ENCODE measurements around the gene MARK3.

DNA sequence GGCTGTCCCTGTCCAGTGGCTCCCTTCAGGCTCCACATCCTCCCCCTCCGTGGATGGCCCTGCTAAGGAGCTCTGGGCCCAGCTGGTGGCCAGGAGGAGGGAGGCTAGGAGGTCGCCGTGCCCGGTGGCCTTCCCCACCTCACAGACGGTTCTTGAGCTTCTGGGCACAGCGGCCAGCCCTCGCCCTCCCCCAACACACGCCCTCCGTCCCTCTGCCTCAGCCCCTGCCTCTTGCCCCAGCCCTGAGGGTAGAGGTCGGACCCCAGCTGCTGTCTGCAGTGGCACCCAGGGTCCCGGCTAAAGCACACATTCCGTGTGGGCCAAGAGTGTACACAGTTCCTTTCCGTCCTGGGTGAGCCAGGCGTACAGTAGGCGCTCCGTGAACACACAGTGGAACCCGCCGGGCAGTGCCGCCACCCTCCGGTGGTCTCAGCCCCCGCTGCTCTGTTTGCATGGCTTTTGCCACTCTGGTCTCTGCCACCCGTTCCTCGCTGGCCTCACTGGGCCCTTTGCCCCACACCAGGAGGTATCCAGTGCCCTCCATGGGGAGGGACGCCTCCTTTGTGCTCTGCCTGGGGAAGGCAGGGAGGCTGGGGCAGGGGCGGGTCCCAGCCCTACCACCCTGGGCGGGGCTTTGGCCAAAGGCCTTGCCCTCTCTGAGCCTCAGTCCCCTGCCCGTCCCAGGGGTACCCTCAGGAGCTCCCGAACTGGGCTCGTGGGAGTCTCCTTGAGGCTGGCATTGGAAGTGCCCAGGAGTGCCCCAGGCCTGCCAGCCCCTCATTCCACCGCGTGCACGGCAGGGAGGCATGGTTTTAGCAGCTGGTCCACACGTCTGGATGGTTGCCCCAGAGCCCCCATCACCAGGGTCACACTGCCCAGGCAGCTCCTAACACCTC is 156.7 kb downstream of the MARK3 start:
- TF ChIP-seq EZH2 (IDR thresholded peaks at IDR 0.05; ENCODE audit: borderline replicate concordance, insufficient read depth, low read depth, low read length, poor library complexity, severe bottlenecking), result no peak
- TF ChIP-seq, protein P1, sequence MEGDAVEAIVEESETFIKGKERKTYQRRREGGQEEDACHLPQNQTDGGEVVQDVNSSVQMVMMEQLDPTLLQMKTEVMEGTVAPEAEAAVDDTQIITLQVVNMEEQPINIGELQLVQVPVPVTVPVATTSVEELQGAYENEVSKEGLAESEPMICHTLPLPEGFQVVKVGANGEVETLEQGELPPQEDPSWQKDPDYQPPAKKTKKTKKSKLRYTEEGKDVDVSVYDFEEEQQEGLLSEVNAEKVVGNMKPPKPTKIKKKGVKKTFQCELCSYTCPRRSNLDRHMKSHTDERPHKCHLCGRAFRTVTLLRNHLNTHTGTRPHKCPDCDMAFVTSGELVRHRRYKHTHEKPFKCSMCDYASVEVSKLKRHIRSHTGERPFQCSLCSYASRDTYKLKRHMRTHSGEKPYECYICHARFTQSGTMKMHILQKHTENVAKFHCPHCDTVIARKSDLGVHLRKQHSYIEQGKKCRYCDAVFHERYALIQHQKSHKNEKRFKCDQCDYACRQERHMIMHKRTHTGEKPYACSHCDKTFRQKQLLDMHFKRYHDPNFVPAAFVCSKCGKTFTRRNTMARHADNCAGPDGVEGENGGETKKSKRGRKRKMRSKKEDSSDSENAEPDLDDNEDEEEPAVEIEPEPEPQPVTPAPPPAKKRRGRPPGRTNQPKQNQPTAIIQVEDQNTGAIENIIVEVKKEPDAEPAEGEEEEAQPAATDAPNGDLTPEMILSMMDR (IDR thresholded peaks at IDR 0.05), result no peak

Data from B cell (primary cell).